DND-41 (cell line): ENCODE results near the gene ACTN1.

ENCODE experiments used
- ATAC-seq: fragments of 200-7000 bp; cut with Tn5 transposase; 3 replicates; pipeline ENCODE4 v1.9.1; 2021; ENCODE audit warnings: low read depth; ENCODE audit not compliant: insufficient read depth
- DNase-seq: peaks from one replicate; pipeline ENCODE4 v3.0.0-alpha.2; 2020
- H2AFZ ChIP-seq: 2 replicates; pipeline ENCODE4 v1.6.0; 2012; ENCODE audit warnings: low read depth, low read length
- H3K27ac ChIP-seq: 2 replicates; pipeline ENCODE4 v1.5.1; 2012; ENCODE audit warnings: low read length, inconsistent platforms
- H3K27me3 ChIP-seq: fragments of 200-600 bp; sonication (generic); 2 replicates; pipeline ENCODE4 v1.6.0; 2012; ENCODE audit warnings: low read length, mild to moderate bottlenecking, inconsistent platforms; ENCODE audit not compliant: insufficient read depth, poor library complexity
- H3K36me3 ChIP-seq: 2 replicates; pipeline ENCODE4 v1.5.1; 2012; ENCODE audit warnings: low read length, inconsistent platforms; ENCODE audit not compliant: insufficient read depth
- H3K4me1 ChIP-seq: 2 replicates; pipeline ENCODE4 v1.5.1; 2012; ENCODE audit warnings: mild to moderate bottlenecking, low read length; ENCODE audit not compliant: insufficient read depth
- H3K4me2 ChIP-seq: 2 replicates; pipeline ENCODE4 v1.6.0; 2012; ENCODE audit warnings: mild to moderate bottlenecking, moderate library complexity, low read length, inconsistent platforms; ENCODE audit not compliant: insufficient read depth
- H3K4me3 ChIP-seq, 2 experiments: fragments of 200-600 bp in 1 of 2; shearing (Covaris generic) in 1 of 2; 2 replicates each; pipeline ENCODE4 v1.5.1; 2012 to 2016; ENCODE audit warnings: inconsistent platforms in 2 of 2, low read length in 2 of 2, mild to moderate bottlenecking in 2 of 2, low read depth in 1 of 2, moderate library complexity in 1 of 2
- H3K79me2 ChIP-seq: 2 replicates; pipeline ENCODE4 v1.6.0; 2012; ENCODE audit warnings: low read length, inconsistent platforms; ENCODE audit not compliant: insufficient read depth
- H3K9ac ChIP-seq: 2 replicates; pipeline ENCODE4 v1.6.0; 2012; ENCODE audit warnings: low read depth, mild to moderate bottlenecking, inconsistent platforms, low read length, moderate library complexity
- H3K9me3 ChIP-seq: 2 replicates; pipeline ENCODE4 v1.5.1; 2012; ENCODE audit warnings: low read length, moderate library complexity, mild to moderate bottlenecking, inconsistent platforms; ENCODE audit not compliant: insufficient read depth, severe bottlenecking
- H4K20me1 ChIP-seq: 2 replicates; pipeline ENCODE4 v1.6.0; 2012; ENCODE audit warnings: low read length; ENCODE audit not compliant: insufficient read depth
- EZH2 ChIP-seq: IDR thresholded peaks from 3 replicates; pipeline ENCODE4 v1.6.1; 2012; ENCODE audit warnings: borderline replicate concordance, low read depth, mild to moderate bottlenecking, moderate library complexity, low read length, inconsistent platforms; ENCODE audit not compliant: severe bottlenecking
- TF ChIP-seq, protein P1 (sequence below): IDR thresholded peaks from 2 replicates; pipeline ENCODE4 v1.5.1; 2012; ENCODE audit warnings: borderline replicate concordance, low read length, moderate library complexity, mild to moderate bottlenecking; ENCODE audit not compliant: poor library complexity, severe bottlenecking; ENCODE audit errors: extremely low read depth

Gene ACTN1

DNA sequence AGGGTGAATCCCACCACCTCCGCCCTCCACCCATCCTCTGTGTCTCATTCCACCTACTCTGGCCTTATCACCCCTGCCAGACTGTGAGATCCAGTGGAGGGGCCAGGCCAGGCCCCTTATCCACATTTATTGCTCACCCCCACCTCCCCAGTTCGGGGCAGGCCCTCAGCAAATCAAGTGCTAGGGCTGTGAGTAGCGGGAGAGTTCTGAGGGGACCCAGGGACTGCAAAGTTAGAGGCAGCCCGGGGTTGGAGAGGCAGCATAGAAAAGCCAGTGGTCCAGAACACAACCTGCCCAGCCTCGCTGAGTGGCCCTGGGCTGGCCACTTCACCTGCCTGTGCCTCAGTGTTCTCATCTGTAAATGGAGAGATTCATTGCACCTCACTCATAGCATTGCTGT, 27.2 kb upstream of the ACTN1 start:
- ATAC-seq (no peak), DNase-seq (no peak)
- Histone ChIP-seq H3K4me3 (no peak overlapping the region), H3K36me3 (no peaks in the 10 kb centered on the region), H3K27me3 (peaks cover 4% of the 10 kb centered on the region), H3K79me2 (no peaks in the 10 kb centered on the region), H2AFZ (no peak overlapping the region), H3K27ac (no peak overlapping the region), H3K9ac (no peak overlapping the region), H3K4me2 (no peak overlapping the region), H3K4me1 (no peaks in the 10 kb centered on the region), H3K9me3 (no peaks in the 10 kb centered on the region), H4K20me1 (no peaks in the 10 kb centered on the region)
- TF ChIP-seq EZH2: no peak
- TF ChIP-seq, protein P1, sequence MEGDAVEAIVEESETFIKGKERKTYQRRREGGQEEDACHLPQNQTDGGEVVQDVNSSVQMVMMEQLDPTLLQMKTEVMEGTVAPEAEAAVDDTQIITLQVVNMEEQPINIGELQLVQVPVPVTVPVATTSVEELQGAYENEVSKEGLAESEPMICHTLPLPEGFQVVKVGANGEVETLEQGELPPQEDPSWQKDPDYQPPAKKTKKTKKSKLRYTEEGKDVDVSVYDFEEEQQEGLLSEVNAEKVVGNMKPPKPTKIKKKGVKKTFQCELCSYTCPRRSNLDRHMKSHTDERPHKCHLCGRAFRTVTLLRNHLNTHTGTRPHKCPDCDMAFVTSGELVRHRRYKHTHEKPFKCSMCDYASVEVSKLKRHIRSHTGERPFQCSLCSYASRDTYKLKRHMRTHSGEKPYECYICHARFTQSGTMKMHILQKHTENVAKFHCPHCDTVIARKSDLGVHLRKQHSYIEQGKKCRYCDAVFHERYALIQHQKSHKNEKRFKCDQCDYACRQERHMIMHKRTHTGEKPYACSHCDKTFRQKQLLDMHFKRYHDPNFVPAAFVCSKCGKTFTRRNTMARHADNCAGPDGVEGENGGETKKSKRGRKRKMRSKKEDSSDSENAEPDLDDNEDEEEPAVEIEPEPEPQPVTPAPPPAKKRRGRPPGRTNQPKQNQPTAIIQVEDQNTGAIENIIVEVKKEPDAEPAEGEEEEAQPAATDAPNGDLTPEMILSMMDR: no peak

- Histone ChIP-seq H3K27me3 (peaks cover 4% of the 10 kb centered on the region), H3K27ac (no peak overlapping the region)
These were observed 26.5 kb upstream of the ACTN1 start for GRCh38 chr14:69005432-69006148.

DNA sequence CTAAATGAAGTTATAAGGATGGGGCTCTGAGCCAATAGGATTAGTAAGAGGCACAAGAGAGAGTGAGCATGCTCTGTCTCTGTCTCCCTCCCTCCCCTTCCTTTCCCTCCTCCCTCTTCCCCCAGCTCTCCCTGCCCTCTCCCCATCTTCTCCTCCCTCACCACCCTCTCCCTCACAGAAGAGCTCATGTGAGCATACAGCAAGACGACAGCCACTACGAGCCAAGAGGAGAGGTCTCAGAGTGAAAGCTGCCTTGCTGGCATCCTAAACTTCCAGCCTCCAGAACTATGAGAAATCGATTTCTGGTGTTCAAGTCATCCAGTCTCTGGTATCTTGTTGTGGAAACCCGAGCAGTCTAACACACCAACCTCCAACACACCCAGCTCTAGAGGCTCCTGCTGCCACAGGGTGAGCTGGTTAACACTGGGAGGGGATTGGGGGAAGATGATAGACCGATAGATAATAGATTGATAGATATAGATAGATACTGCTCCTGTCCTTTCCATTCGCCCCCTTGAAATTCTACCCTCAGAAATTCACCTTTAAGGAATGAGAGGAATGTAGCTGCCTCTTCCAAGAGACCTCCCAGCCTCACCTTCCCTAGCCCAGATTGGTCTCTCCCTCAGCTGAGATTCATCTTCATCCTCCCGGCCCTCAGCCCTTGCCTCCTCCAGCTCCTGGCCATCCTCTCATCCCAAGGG, 25.8 kb upstream of the ACTN1 start:
- H3K36me3 ChIP-seq: no peaks in the 10 kb centered on the region
- H3K27ac ChIP-seq: no peak overlapping the region
- H2AFZ ChIP-seq: no peak overlapping the region
- H3K4me2 ChIP-seq: no peak overlapping the region
- no peak overlapping the region for H3K9ac ChIP-seq
- H4K20me1 ChIP-seq: no peaks in the 10 kb centered on the region
- H3K4me1 ChIP-seq: no peaks in the 10 kb centered on the region
- TF ChIP-seq, protein P1: no peak
- no peak for TF ChIP-seq EZH2
- H3K4me3 ChIP-seq: no peak overlapping the region
- H3K27me3 ChIP-seq: peaks cover 4% of the 10 kb centered on the region
- no peaks in the 10 kb centered on the region for H3K79me2 ChIP-seq
- no peak for ATAC-seq
- H3K9me3 ChIP-seq: no peaks in the 10 kb centered on the region
- DNase-seq: no peak

More at GRCh38 chr14:69005432-69006148, 26.5 kb upstream of the ACTN1 start:
- Histone ChIP-seq H4K20me1 (no peaks in the 10 kb centered on the region), H3K9ac (no peak overlapping the region), H3K36me3 (no peaks in the 10 kb centered on the region), H3K4me1 (no peaks in the 10 kb centered on the region), H3K79me2 (no peaks in the 10 kb centered on the region), H3K4me3 (no peak overlapping the region), H2AFZ (no peak overlapping the region), H3K4me2 (no peak overlapping the region), H3K9me3 (no peaks in the 10 kb centered on the region)
- ATAC-seq (no peak), DNase-seq (no peak)
- TF ChIP-seq, protein P1: no peak
- TF ChIP-seq EZH2: no peak
